ENCODE results near the gene KBTBD3.

DNA sequence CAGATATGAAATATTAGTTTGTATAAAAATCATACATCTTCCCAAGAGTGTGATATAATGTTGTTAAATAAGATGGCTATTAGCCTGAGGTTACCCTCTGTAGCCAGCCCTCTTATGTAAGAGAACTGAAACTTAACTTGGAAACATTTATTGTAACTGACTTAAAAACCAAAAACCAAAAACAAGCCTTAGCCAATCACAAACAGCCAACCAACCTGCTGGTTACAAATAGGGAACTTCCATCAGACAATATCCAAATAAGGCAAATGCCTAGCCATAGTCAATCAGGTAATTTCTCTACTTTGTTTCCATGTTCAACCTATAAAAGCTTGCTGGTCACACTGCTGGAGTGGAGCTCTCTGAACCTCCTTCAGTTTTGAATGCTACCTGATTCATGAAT, 14.1 kb downstream of the KBTBD3 start:
- TF ChIP-seq CTCF (conservative IDR thresholded peaks at IDR 0.05; ENCODE audit: low read depth in 2 of 2): no peak
- no peak for TF ChIP-seq EZH2 (IDR thresholded peaks at IDR 0.05; ENCODE audit: low read depth, unreplicated experiment)
- no peak for TF ChIP-seq EZH2phosphoT487 (IDR thresholded peaks at IDR 0.05; ENCODE audit: unreplicated experiment)
- no peak for TF ChIP-seq ZNF331 (CRISPR knock-in tag; IDR thresholded peaks at IDR 0.05; ENCODE audit: low read depth)
